Astrocyte (in vitro differentiated cells and primary cell): Measurements from ENCODE around the gene SUFU. TPM values are rescaled to one million over a fixed set of nuclear protein-coding genes. Genes with fewer than 3 reads are reported as not detected.

Source experiments
- DNase-seq: peaks from one replicate; pipeline ENCODE4 v3.0.0-alpha.2; 2010; ENCODE audit warnings: low read depth
- FAIRE-seq: peaks from 2 replicates; lab custom pipeline; 2011; peaks lifted over from hg19 to GRCh38; lab: Jason Lieb, UNC
- H2AFZ ChIP-seq: 2 replicates; pipeline ENCODE4 v1.6.0; 2012; ENCODE audit warnings: low read depth, low read length, inconsistent platforms
- H3K27ac ChIP-seq: 2 replicates; pipeline ENCODE4 v1.5.1; 2011; ENCODE audit warnings: low read depth, low read length, inconsistent platforms
- H3K27me3 ChIP-seq: 2 replicates; pipeline ENCODE4 v1.6.0; 2011; ENCODE audit warnings: low read length, inconsistent platforms; ENCODE audit not compliant: insufficient read depth
- H3K36me3 ChIP-seq: 2 replicates; pipeline ENCODE4 v1.5.1; 2011; ENCODE audit warnings: low read length, inconsistent platforms; ENCODE audit not compliant: insufficient read depth
- H3K4me1 ChIP-seq: 2 replicates; pipeline ENCODE4 v1.5.1; 2011; ENCODE audit warnings: low read length, inconsistent platforms; ENCODE audit not compliant: insufficient read depth
- H3K4me2 ChIP-seq: 2 replicates; pipeline ENCODE4 v1.6.0; 2012; ENCODE audit warnings: low read length, inconsistent platforms
- H3K4me3 ChIP-seq: 2 replicates; pipeline ENCODE4 v1.5.1; 2011; ENCODE audit warnings: low read depth, mild to moderate bottlenecking, low read length, inconsistent platforms; ENCODE audit not compliant: insufficient read depth
- H3K79me2 ChIP-seq: 2 replicates; pipeline ENCODE4 v1.6.0; 2012; ENCODE audit warnings: mild to moderate bottlenecking, low read length, inconsistent platforms; ENCODE audit not compliant: insufficient read depth
- H3K9ac ChIP-seq: 2 replicates; pipeline ENCODE4 v1.6.0; 2012; ENCODE audit warnings: mild to moderate bottlenecking, low read length, inconsistent platforms
- H3K9me3 ChIP-seq: 2 replicates; pipeline ENCODE4 v1.5.1; 2012; ENCODE audit warnings: low read depth, mild to moderate bottlenecking, low read length, inconsistent platforms; ENCODE audit not compliant: insufficient read depth
- H4K20me1 ChIP-seq: 2 replicates; pipeline ENCODE4 v1.6.0; 2012; ENCODE audit warnings: low read length, inconsistent platforms; ENCODE audit not compliant: insufficient read depth
- H3K27ac Mint-ChIP-seq: one replicate; pipeline ENCODE4 v1.8.0; 2021; ENCODE audit warnings: mild to moderate bottlenecking, mixed read lengths; ENCODE audit not compliant: unreplicated experiment
- H3K27me3 Mint-ChIP-seq: one replicate; pipeline ENCODE4 v1.8.0; 2021; ENCODE audit warnings: low read depth, mixed read lengths; ENCODE audit not compliant: unreplicated experiment
- H3K36me3 Mint-ChIP-seq: one replicate; pipeline ENCODE4 v1.8.0; 2021; ENCODE audit warnings: low read depth, mixed read lengths; ENCODE audit not compliant: unreplicated experiment
- H3K4me1 Mint-ChIP-seq: one replicate; pipeline ENCODE4 v1.8.0; 2021; ENCODE audit warnings: low read depth, mixed read lengths; ENCODE audit not compliant: unreplicated experiment
- H3K4me3 Mint-ChIP-seq: one replicate; pipeline ENCODE4 v1.8.0; 2021; ENCODE audit warnings: mild to moderate bottlenecking, moderate library complexity, mixed read lengths; ENCODE audit not compliant: unreplicated experiment
- H3K9me3 Mint-ChIP-seq: one replicate; pipeline ENCODE4 v1.8.0; 2021; ENCODE audit warnings: mild to moderate bottlenecking, mixed read lengths; ENCODE audit not compliant: unreplicated experiment
- CTCF ChIP-seq: IDR thresholded peaks from 2 replicates; pipeline ENCODE4 v1.5.1; 2011; ENCODE audit warnings: low read depth, mild to moderate bottlenecking, inconsistent platforms, low read length, moderate library complexity; ENCODE audit not compliant: insufficient read depth
- EZH2 ChIP-seq: IDR thresholded peaks from 2 replicates; pipeline ENCODE4 v1.6.1; 2012; ENCODE audit warnings: mild to moderate bottlenecking, low read length, inconsistent platforms; ENCODE audit not compliant: insufficient read depth
- total RNA-seq: library from RNA; stranded (reverse); gene quantifications from 2 replicates; pipeline ENCODE4 v1.2.1, GENCODE V29; 2021

Gene SUFU
- total RNA-seq, 1 donor from 2014 or later = 25.8 TPM

DNA sequence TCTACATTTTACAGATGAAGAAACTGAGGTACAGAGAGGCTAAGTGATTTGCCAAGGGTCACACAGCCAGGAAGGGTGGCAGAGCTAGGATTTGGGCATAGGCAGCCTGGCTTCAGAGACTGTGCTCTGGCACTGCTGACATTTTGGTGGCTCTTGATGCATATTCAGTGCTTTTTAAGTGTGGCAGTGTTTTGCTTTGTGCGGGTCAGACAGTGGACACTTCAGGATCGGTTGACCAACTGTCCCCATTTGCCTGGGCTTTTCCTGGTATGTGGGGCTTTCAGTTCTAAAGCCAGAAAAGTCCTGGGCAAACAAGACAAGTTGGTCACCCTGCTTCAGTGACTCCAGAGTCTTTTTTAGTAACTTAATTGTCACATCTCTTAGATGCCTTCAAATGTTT lies 35.0 kb downstream of the SUFU start:
- Mint-ChIP-seq H3K36me3 (peaks cover 11% of the 10 kb centered on the region), H3K27ac (no peak overlapping the region), H3K4me1 (peaks cover 2% of the 10 kb centered on the region), H3K4me3 (no peak overlapping the region), H3K9me3 (no peaks in the 10 kb centered on the region), H3K27me3 (no peaks in the 10 kb centered on the region)
- Histone ChIP-seq H4K20me1 (peaks cover 18% of the 10 kb centered on the region), H3K9ac (no peak overlapping the region), H3K36me3 (no peaks in the 10 kb centered on the region), H3K4me2 (no peak overlapping the region), H2AFZ (no peak overlapping the region), H3K27ac (no peak overlapping the region), H3K9me3 (no peaks in the 10 kb centered on the region), H3K4me3 (no peak overlapping the region), H3K27me3 (no peaks in the 10 kb centered on the region), H3K4me1 (no peaks in the 10 kb centered on the region), H3K79me2 (no peaks in the 10 kb centered on the region)
- no peak for DNase-seq
- no peak for FAIRE-seq
- TF ChIP-seq CTCF (no peak), EZH2 (no peak)

DNA sequence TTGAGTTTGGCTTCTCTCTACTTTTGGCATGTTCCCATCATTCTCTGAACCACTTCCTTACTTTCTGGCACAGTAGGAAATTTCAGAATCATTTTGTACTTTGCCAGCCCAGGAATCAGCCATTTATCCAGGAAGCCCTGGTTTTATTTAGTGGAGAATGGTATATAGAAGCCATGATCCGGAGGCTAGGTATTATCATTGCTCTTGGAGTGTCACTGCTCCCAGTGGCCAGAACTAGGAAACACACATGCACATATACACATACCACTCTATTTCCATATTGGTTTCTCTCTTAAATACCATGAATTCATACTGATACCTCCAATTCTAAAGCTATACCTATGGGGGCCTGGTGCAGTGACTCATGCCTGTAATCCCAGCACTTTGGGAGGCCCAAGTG lies 36.3 kb downstream of the SUFU start:
- H3K79me2 ChIP-seq = no peaks in the 10 kb centered on the region
- no peak overlapping the region for H3K4me2 ChIP-seq
- H3K27ac ChIP-seq = no peak overlapping the region
- H3K9me3 ChIP-seq = no peaks in the 10 kb centered on the region
- DNase-seq (no peak), FAIRE-seq (no peak)
- no peaks in the 10 kb centered on the region for H3K27me3 Mint-ChIP-seq
- H3K27ac Mint-ChIP-seq = no peak overlapping the region
- no peaks in the 10 kb centered on the region for H3K36me3 ChIP-seq
- no peaks in the 10 kb centered on the region for H3K9me3 Mint-ChIP-seq
- H3K27me3 ChIP-seq = no peaks in the 10 kb centered on the region
- H3K4me3 ChIP-seq = no peak overlapping the region
- H3K36me3 Mint-ChIP-seq = peaks cover 6% of the 10 kb centered on the region
- TF ChIP-seq EZH2 = no peak
- peak; percentile 47 for TF ChIP-seq CTCF
- peaks cover 18% of the 10 kb centered on the region for H4K20me1 ChIP-seq
- no peaks in the 10 kb centered on the region for H3K4me1 ChIP-seq
- H3K9ac ChIP-seq = no peak overlapping the region
- H3K4me3 Mint-ChIP-seq = no peak overlapping the region
- H2AFZ ChIP-seq = no peak overlapping the region
- H3K4me1 Mint-ChIP-seq = peaks cover 2% of the 10 kb centered on the region

DNA sequence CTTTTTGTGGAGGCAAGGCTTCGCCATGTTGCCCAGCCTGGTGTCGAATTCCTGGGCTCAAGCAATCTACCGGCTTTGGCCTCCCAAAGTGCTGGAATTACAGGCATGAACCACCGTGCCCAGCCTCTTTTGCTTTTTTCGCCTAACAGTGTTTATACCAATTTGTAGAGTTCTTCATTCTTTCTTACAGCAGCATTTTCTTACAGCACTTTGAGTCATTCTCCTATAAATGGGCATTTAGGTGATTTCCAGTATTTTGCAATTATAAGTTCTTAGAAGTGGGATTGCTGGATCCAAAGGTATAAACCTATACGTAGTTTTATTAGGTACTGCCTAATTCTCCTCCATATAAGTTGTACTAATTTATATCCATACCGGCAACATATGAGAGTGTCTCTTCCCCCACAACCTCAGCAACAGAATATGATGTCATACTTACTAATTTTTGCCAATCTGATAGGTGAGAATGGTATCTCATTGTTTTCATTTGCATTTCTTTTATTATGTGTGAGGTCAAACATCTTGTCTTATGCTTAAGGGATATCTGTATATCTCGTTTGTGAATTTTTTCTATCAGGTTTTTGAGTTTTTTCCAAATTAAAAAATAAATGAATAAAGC lies 39.1 kb downstream of the SUFU start:
- DNase-seq (peak; percentile 62), FAIRE-seq (peak; percentile 59)

More for the DNA sequence above, 39.1 kb downstream of the SUFU start:
- Histone ChIP-seq H3K79me2 (no peaks in the 10 kb centered on the region), H3K4me1 (peaks cover 18% of the 10 kb centered on the region), H3K4me3 (no peak overlapping the region), H4K20me1 (peaks cover 28% of the 10 kb centered on the region), H2AFZ (no peak overlapping the region), H3K9me3 (no peaks in the 10 kb centered on the region), H3K9ac (no peak overlapping the region), H3K36me3 (no peaks in the 10 kb centered on the region), H3K27ac (no peak overlapping the region), H3K4me2 (peak overlapping the region; percentile 32), H3K27me3 (no peaks in the 10 kb centered on the region)
- no peak overlapping the region for H3K27ac Mint-ChIP-seq
- peaks cover 4% of the 10 kb centered on the region for H3K36me3 Mint-ChIP-seq
- H3K4me3 Mint-ChIP-seq = no peak overlapping the region
- no peaks in the 10 kb centered on the region for H3K9me3 Mint-ChIP-seq
- peaks cover 17% of the 10 kb centered on the region for H3K4me1 Mint-ChIP-seq
- TF ChIP-seq EZH2 (no peak), CTCF (no peak)
- no peaks in the 10 kb centered on the region for H3K27me3 Mint-ChIP-seq
